Lower lobe of right lung (tissue), 2 donors: ENCODE data around the gene CNOT1. TPM values are rescaled to one million over a fixed set of nuclear protein-coding genes. Genes with fewer than 3 reads are reported as not detected.

Experiments
- ATAC-seq, 2 donors: fragments of 200-7000 bp; cut with Tn5 transposase; one replicate each; pipeline ENCODE4 v1.9.1; 2020 to 2022; ENCODE audit warnings: mild to moderate bottlenecking in 2 of 2, moderate library complexity in 2 of 2
- DNase-seq: peaks from one replicate; pipeline ENCODE4 v3.0.0-alpha.2; 2020
- H3K27ac ChIP-seq: fragments of 200-600 bp; one replicate; pipeline ENCODE4 v1.8.0; 2022
- H3K27me3 ChIP-seq: fragments of 200-600 bp; one replicate; pipeline ENCODE4 v1.8.0; 2022; ENCODE audit warnings: low read depth
- H3K36me3 ChIP-seq: fragments of 200-600 bp; one replicate; pipeline ENCODE4 v1.8.0; 2022; ENCODE audit warnings: mild to moderate bottlenecking
- H3K4me1 ChIP-seq: fragments of 200-600 bp; one replicate; pipeline ENCODE4 v1.8.0; 2022
- H3K4me3 ChIP-seq: fragments of 200-600 bp; one replicate; pipeline ENCODE4 v1.8.0; 2022; ENCODE audit warnings: mild to moderate bottlenecking
- H3K9me3 ChIP-seq: fragments of 200-600 bp; one replicate; pipeline ENCODE4 v1.8.0; 2022
- intact Hi-C: fragments of 100-400 bp; cut with DNase I; formaldehyde crosslinking; loops from one replicate; pipeline ENCODE4 v1.11.0; 2022
- total RNA-seq: library from RNA; stranded (reverse); fragmentation: NEBNext Ultra II Directional; extraction: Animal tissue kit (Norgen Biotek cat#: 25700); gene quantifications from one replicate; pipeline ENCODE4 v1.2.1, GENCODE V29; 2021
- TF ChIP-seq, protein P1 (sequence below): fragments of 200-600 bp; IDR thresholded peaks from one replicate; pipeline ENCODE4 v1.8.0; 2022; ENCODE audit warnings: antibody characterized with exemption, mild to moderate bottlenecking
- donor health status: DM: no; HTN: yes; CAD: no; lungs with severe emphysema.

CNOT1 gene
- total RNA-seq, 1 donor from 2014 or later = 172 TPM

DNA sequence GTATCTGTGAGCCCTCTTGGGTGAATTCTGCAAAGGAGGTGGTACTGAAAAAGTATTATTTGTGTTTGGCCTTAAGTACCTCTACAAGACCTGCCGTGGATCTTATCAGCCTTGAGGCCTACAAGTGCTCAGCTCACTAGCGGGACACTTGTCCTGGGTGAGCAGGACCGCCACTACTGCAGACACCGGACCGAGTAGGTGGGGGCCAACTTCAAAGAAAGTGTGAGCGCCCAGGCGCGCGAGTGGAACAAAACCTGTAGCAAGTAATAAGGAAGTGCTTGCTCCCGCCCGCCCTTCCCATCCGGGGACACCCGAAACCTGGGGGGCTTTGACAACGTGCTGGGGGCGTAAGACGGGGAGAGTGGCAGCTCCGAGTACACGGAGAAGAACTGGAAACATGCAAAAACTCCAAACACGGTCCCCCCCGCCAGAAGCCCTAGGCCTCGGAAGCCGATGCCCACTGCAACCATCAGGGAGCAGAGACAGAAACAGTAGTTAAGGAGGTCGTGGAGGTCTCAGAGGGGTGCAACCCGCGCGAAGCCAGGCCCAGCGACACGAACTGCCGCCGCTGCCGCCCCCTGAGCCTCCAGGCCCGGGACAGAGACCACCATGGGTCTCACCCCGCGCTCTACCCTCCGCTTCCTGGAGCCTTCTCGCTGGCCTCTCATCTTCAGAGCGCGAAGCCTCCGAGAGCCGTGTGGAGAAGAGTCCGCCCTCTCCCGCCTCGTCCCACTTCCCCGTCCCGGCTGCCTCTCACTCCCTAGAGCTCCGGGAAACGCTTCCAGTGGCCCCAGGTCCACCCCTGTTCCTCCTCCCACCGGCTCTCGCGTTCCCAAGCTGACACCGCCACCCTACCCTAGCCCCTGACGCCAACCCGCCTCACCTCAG is 537 bp downstream of the CNOT1 start:
- Histone ChIP-seq H3K27ac (peak overlapping the region; percentile 97), H3K36me3 (peaks cover 17% of the 10 kb centered on the region), H3K9me3 (no peaks in the 10 kb centered on the region), H3K27me3 (no peaks in the 10 kb centered on the region), H3K4me1 (peaks cover 34% of the 10 kb centered on the region), H3K4me3 (peak overlapping the region; percentile 98)
- peak; percentile 79 for DNase-seq
- intact Hi-C loops = no loop called here
- ATAC-seq = peak; percentile 54 to 65
- TF ChIP-seq, protein P1, sequence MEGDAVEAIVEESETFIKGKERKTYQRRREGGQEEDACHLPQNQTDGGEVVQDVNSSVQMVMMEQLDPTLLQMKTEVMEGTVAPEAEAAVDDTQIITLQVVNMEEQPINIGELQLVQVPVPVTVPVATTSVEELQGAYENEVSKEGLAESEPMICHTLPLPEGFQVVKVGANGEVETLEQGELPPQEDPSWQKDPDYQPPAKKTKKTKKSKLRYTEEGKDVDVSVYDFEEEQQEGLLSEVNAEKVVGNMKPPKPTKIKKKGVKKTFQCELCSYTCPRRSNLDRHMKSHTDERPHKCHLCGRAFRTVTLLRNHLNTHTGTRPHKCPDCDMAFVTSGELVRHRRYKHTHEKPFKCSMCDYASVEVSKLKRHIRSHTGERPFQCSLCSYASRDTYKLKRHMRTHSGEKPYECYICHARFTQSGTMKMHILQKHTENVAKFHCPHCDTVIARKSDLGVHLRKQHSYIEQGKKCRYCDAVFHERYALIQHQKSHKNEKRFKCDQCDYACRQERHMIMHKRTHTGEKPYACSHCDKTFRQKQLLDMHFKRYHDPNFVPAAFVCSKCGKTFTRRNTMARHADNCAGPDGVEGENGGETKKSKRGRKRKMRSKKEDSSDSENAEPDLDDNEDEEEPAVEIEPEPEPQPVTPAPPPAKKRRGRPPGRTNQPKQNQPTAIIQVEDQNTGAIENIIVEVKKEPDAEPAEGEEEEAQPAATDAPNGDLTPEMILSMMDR = no peak

DNA sequence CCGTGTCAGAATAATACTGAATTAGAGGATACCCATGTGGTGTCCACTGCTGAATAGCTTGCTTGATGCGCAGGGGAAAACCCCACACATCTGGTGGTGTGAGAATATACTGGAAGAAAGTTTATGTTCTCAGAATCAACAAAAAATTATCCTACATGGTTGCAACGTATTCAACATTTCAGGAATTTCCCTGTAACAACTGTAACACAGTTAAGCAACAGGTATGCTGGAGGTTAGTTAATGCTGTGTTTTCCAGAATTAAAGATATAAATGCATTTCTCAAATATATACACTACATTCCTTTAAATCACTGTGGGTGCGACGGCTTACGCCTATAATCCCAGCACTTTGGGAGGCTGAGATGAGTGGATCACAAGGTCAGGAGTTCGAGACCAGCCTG is 5.4 kb downstream of the CNOT1 start:
- no peak for DNase-seq
- H3K27ac ChIP-seq = no peak overlapping the region
- no peak overlapping the region for H3K4me3 ChIP-seq
- no peaks in the 10 kb centered on the region for H3K27me3 ChIP-seq
- ATAC-seq = no peak
- intact Hi-C loops = no loop called here
- TF ChIP-seq, protein P1 = no peak
- no peaks in the 10 kb centered on the region for H3K9me3 ChIP-seq
- H3K4me1 ChIP-seq = peaks cover 30% of the 10 kb centered on the region
- H3K36me3 ChIP-seq = peaks cover 65% of the 10 kb centered on the region

DNA sequence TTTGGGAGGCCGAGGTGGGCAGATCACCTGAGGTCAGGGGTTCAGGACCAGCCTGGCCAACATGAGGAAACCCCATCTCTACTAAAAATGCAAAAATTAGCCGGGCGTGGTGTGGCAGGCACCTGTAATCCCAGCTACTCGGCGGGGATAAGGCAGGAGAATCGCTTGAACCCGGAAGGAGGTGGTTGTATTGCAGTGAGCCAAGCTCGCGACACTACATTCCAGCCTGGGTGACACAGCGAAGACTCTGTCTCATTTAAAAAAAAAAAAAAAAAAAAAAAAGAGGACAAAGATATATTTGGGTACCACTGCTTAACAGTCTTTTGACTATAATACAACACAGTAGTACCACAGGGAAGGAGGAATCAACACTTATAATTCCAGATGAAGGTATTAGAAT is 9.2 kb downstream of the CNOT1 start:
- TF ChIP-seq, protein P1 = no peak
- DNase-seq (no peak), ATAC-seq (no peak)
- H3K4me3 ChIP-seq = no peak overlapping the region
- no peaks in the 10 kb centered on the region for H3K9me3 ChIP-seq
- no peaks in the 10 kb centered on the region for H3K27me3 ChIP-seq
- H3K4me1 ChIP-seq = peaks cover 2% of the 10 kb centered on the region
- intact Hi-C loops = no loop called here
- no peak overlapping the region for H3K27ac ChIP-seq
- peaks cover 85% of the 10 kb centered on the region for H3K36me3 ChIP-seq

DNA sequence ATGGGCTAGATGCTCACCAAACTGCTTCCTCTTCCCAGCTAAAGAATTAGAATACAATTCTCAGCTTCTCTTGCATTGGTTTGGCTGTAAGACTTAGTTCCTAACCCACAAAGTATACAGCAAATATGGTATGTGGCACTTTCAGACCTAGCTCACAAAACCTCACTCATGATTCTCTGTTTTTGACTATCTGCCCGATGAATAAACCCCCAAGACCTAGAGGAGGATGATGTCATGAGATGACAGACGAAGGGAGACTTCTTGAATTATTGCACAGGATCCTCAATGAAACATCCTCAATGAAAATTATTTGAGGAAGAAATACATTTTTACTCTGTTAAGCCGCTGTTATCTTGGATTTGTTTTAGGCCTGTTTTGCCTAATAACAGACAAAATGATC is 14.3 kb downstream of the CNOT1 start:
- H3K27ac ChIP-seq = no peak overlapping the region
- H3K36me3 ChIP-seq = peaks cover 39% of the 10 kb centered on the region
- no peak overlapping the region for H3K4me3 ChIP-seq
- no peaks in the 10 kb centered on the region for H3K9me3 ChIP-seq
- peaks cover 13% of the 10 kb centered on the region for H3K4me1 ChIP-seq
- ATAC-seq (no peak), DNase-seq (no peak)
- no peaks in the 10 kb centered on the region for H3K27me3 ChIP-seq
- intact Hi-C loops = no loop called here
- TF ChIP-seq, protein P1 = no peak

DNA sequence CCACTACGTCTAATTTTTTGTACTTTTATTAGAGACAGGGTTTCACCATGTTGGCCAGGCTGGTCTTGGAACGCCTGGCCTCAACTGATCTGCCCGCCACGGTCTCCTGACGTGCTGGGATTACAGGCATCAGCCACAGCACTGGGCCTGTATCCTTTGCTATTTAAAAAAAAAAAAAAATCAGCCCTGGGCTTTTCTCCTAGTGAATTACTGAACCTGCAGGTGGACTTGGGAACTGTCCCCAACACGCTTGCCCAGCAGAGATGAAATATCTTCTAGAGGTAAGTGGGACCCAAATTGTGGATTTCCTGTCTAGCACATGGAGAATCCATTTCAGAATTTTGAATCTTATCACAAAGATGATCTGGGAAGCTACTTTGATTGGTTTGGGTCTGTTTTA is 14.8 kb downstream of the CNOT1 start:
- H3K4me1 ChIP-seq = peaks cover 13% of the 10 kb centered on the region
- peaks cover 35% of the 10 kb centered on the region for H3K36me3 ChIP-seq
- no peak overlapping the region for H3K27ac ChIP-seq
- ATAC-seq = no peak
- H3K27me3 ChIP-seq = no peaks in the 10 kb centered on the region
- intact Hi-C loops = no loop called here
- DNase-seq = no peak
- H3K4me3 ChIP-seq = no peak overlapping the region
- no peaks in the 10 kb centered on the region for H3K9me3 ChIP-seq
- TF ChIP-seq, protein P1 = no peak
